HepG2 (cell line): Measurements from ENCODE around the gene SLC26A3. TPM values are rescaled to one million over a fixed set of nuclear protein-coding genes. Genes with fewer than 3 reads are reported as not detected.

Experiments used
- ATAC-seq: fragments of 200-7000 bp; cut with Tn5 transposase; 3 replicates; pipeline ENCODE4 v1.9.1; 2020; ENCODE audit warnings: mild to moderate bottlenecking, moderate library complexity
- Bru-seq: library from RNA; stranded (reverse); fragments of 400-500 nt; gene quantifications from one replicate; lab custom pipeline; 2021; lab: Mats Ljungman, UMichigan
- BruChase-seq, 2 experiments: library from RNA; stranded (reverse); fragments of 400-500 nt; gene quantifications; one replicate each; lab custom pipeline; 2021; lab: Mats Ljungman, UMichigan
- BruUV-seq: library from RNA; stranded (reverse); fragments of 400-500 nt; replicated peaks from 2 replicates; lab custom pipeline; 2021; lab: Mats Ljungman, UMichigan
- CTCF ChIA-PET: fragments of 300-600 bp; formaldehyde crosslinking; extraction: SDS; loops from one replicate; lab custom pipeline; 2021; ENCODE audit warnings: low total read pairs, inconsistent platforms, low intra/inter-chr PET ratio; lab: Yijun Ruan, JAX
- POLR2A ChIA-PET: fragments of 350-600 bp; sonication (Branson Sonifier 250); formaldehyde crosslinking; loops from one replicate; lab custom pipeline; 2020; ENCODE audit warnings: antibody characterized with exemption, inconsistent platforms; lab: Yijun Ruan, JAX
- DNase-seq: peaks from one replicate; pipeline ENCODE4 v3.0.0-alpha.2; 2015; ENCODE audit warnings: low spot score
- FAIRE-seq: peaks from 3 replicates; lab custom pipeline; 2011; peaks lifted over from hg19 to GRCh38; lab: Jason Lieb, UNC
- H2AFZ ChIP-seq: one replicate; pipeline ENCODE4 v1.6.1; 2011; ENCODE audit warnings: low read length, inconsistent platforms
- H3K27ac ChIP-seq: fragments of 300-600 bp; 3 replicates; pipeline ENCODE4 v1.8.0; 2011; ENCODE audit warnings: mixed run types, mild to moderate bottlenecking, mixed read lengths, low read length, inconsistent platforms; ENCODE audit not compliant: insufficient read depth; ENCODE audit errors: extremely low read length
- H3K27me3 ChIP-seq, 2 experiments: fragments of 200-600 bp in 1 of 2; 2 replicates in 1 of 2; 3 replicates in 1 of 2; pipeline versions ENCODE4 v1.6.0 to v1.8.0; 2011; ENCODE audit warnings: low read length in 2 of 2, mild to moderate bottlenecking in 2 of 2, moderate library complexity in 2 of 2, inconsistent platforms in 1 of 2; ENCODE audit not compliant: insufficient read depth in 2 of 2, control insufficient read depth in 1 of 2
- H3K36me3 ChIP-seq, 2 experiments: fragments of 200-600 bp in 1 of 2; replicated peaks in 1 of 2; 2 replicates in 1 of 2; 3 replicates in 1 of 2; pipeline versions ENCODE4 v1.5.1 to v1.8.0; 2011; ENCODE audit warnings: low read length in 2 of 2, inconsistent platforms in 1 of 2; ENCODE audit not compliant: insufficient read depth in 2 of 2, control insufficient read depth in 1 of 2
- H3K4me1 ChIP-seq: 2 replicates; pipeline ENCODE4 v1.5.1; 2012; ENCODE audit warnings: low read length, inconsistent platforms; ENCODE audit not compliant: insufficient read depth
- H3K4me2 ChIP-seq: 2 replicates; pipeline ENCODE4 v1.6.0; 2011; ENCODE audit warnings: low read depth, low read length, inconsistent platforms
- H3K4me3 ChIP-seq, 3 experiments: fragments of 200-600 bp in 1 of 3; sonication (generic), shearing (Covaris generic) in 1 of 3; replicated peaks in 1 of 3; 2 replicates each; pipeline ENCODE4 v1.5.1; 2011 to 2016; ENCODE audit warnings: low read length in 3 of 3, inconsistent platforms in 2 of 3, low read depth in 2 of 3, mild to moderate bottlenecking in 2 of 3, control low read depth in 1 of 3, mixed read lengths in 1 of 3; ENCODE audit not compliant: insufficient read depth in 1 of 3
- H3K79me2 ChIP-seq: one replicate; pipeline ENCODE4 v1.6.1; 2011; ENCODE audit warnings: low read length, inconsistent platforms; ENCODE audit not compliant: insufficient read depth
- H3K9ac ChIP-seq: 2 replicates; pipeline ENCODE4 v1.6.0; 2011; ENCODE audit warnings: mild to moderate bottlenecking, low read depth, low read length, inconsistent platforms; ENCODE audit not compliant: insufficient read depth
- H3K9me3 ChIP-seq: 2 replicates; pipeline ENCODE4 v1.5.1; 2012; ENCODE audit warnings: mild to moderate bottlenecking, low read length
- H4K20me1 ChIP-seq: 2 replicates; pipeline ENCODE4 v1.6.0; 2011; ENCODE audit warnings: inconsistent platforms, mild to moderate bottlenecking, low read length, moderate library complexity; ENCODE audit not compliant: insufficient read depth
- SIX1 ChIP-seq: sonication (generic); formaldehyde crosslinking; IDR thresholded peaks from 2 replicates; pipeline ENCODE4 v1.4.0; 2020; ENCODE audit warnings: missing genetic modification reagents, borderline replicate concordance
- ZSCAN5A ChIP-seq: sonication (generic); formaldehyde crosslinking; IDR thresholded peaks from 2 replicates; pipeline ENCODE4 v1.8.0; 2022; ENCODE audit warnings: mild to moderate bottlenecking, missing genetic modification reagents, borderline replicate concordance
- WGBS: methylation state at CpG from one replicate; pipeline ENCODE4 v1.1.6; 2017; ENCODE audit warnings: low lambda C conversion rate; 5-methylcytosine and 5-hydroxymethylcytosine counted together
- in situ Hi-C: cut with HindIII; loops from 2 replicates; pipeline ENCODE4 v1.10.0; 2017; ENCODE audit warnings: low pct_unique_long_range_greater_than_20kb; ENCODE audit not compliant: extremely low pct_ligation_motif_present
- intact Hi-C: fragments of 100-400 bp; cut with micrococcal nuclease; formaldehyde crosslinking; loops from one replicate; pipeline ENCODE4 v1.10.0; 2022; ENCODE audit not compliant: unreplicated experiment
- long read RNA-seq, 2 experiments: library from RNA in 1 of 2; library from polyadenylated mRNA in 1 of 2; stranded (forward) in 1 of 2; unstranded in 1 of 2; transcript quantifications; one replicate each; pipeline ENCODE4 v2.0.0, GENCODE V29; 2019 to 2022
- polyA minus RNA-seq, 3 experiments: library from RNA; depleted of rRNA, polyadenylated mRNA; stranded (reverse); fragments of >200 nt; gene quantifications; 2 replicates each; pipeline ENCODE4 v1.2.3, GENCODE V29; 2011; ENCODE audit warnings: low replicate concordance in 1 of 3
- polyA plus RNA-seq, 8 experiments: library from polyadenylated mRNA; depleted of rRNA in 3 of 8; stranded (reverse) in 7 of 8; unstranded in 1 of 8; fragments of >200 nt; fragmentation: Illumina TruSeq in 4 of 8; extraction: Trizol in 4 of 8; gene quantifications; 2 replicates each; pipeline versions ENCODE4 v1.2.1 to v1.2.3, GENCODE V29; 2011 to 2016; ENCODE audit warnings: low read depth in 4 of 8, missing spikeins in 1 of 8, mixed read lengths in 1 of 8; ENCODE audit not compliant: insufficient read depth in 1 of 8
- total RNA-seq, 5 experiments: library from RNA; depleted of rRNA; stranded (reverse); fragments of >200 nt; fragmentation: Illumina TruSeq; extraction: Trizol; gene quantifications; 2 replicates each; pipeline ENCODE4 v1.2.3, GENCODE V29; 2016; ENCODE audit warnings: low read depth in 1 of 5

The SLC26A3 gene
- total RNA-seq (2016; rRNA removed; fragmentation: Illumina TruSeq; extraction: Trizol) (0.08 and 0.11 TPM in 2 replicates), polyA plus RNA-seq (2011; rRNA removed) (0.30 and 0.71 TPM in 2 replicates), polyA minus RNA-seq (2011; rRNA and poly(A)+ RNA removed; ENCODE audit: low replicate concordance) (0.26 TPM in 1 of 2 replicates, not detected in the other), Bru-seq, nascent RNA (percentile 19 among the genes with signal in this experiment), BruChase-seq, experiment 1, labeled RNA remaining after a 6-hour chase (percentile 26 among the genes with signal in this experiment), BruChase-seq, experiment 2, labeled RNA remaining after a 2-hour chase (percentile 15 among the genes with signal in this experiment)
- not detected in 2 replicates for total RNA-seq (2016; cell fraction: cytosol; rRNA removed; fragmentation: Illumina TruSeq; extraction: Trizol; ENCODE audit: low read depth)
- total RNA-seq (2016; cell fraction: insoluble cytoplasmic fraction; rRNA removed; fragmentation: Illumina TruSeq; extraction: Trizol): 0.06 and 0.11 TPM in 2 replicates
- 0.06 TPM in 1 of 2 replicates, not detected in the other for total RNA-seq (2016; cell fraction: membrane; rRNA removed; fragmentation: Illumina TruSeq; extraction: Trizol)
- 0.84 TPM in 1 of 2 replicates, not detected in the other for total RNA-seq (2016; cell fraction: nucleus; rRNA removed; fragmentation: Illumina TruSeq; extraction: Trizol)
- 0.20 and 0.68 TPM in 2 replicates for polyA plus RNA-seq (2011; cell fraction: cytosol; rRNA removed)
- polyA plus RNA-seq (2011; cell fraction: nucleus; rRNA removed): 0.10 and 0.17 TPM in 2 replicates
- 3.2 and 10.9 TPM in 2 replicates for polyA plus RNA-seq (2012)
- polyA plus RNA-seq (2016; cell fraction: cytosol; fragmentation: Illumina TruSeq; extraction: Trizol; ENCODE audit: low read depth): not detected in 2 replicates
- not detected in 2 replicates for polyA plus RNA-seq (2016; cell fraction: insoluble cytoplasmic fraction; fragmentation: Illumina TruSeq; extraction: Trizol; ENCODE audit: low read depth)
- not detected in 2 replicates for polyA plus RNA-seq (2016; cell fraction: membrane; fragmentation: Illumina TruSeq; extraction: Trizol; ENCODE audit: low read depth)
- polyA plus RNA-seq (2016; cell fraction: nucleus; fragmentation: Illumina TruSeq; extraction: Trizol; ENCODE audit: insufficient read depth, low read depth): 0.15 TPM in 1 of 2 replicates, not detected in the other
- 0.30 TPM in 1 of 2 replicates, not detected in the other for polyA minus RNA-seq (2011; cell fraction: cytosol; rRNA and poly(A)+ RNA removed)
- polyA minus RNA-seq (2011; cell fraction: nucleus; rRNA and poly(A)+ RNA removed): 0.26 and 0.62 TPM in 2 replicates
- long read RNA-seq, experiment 1, partial matches to known transcripts: 1 of 1 reads
- long read RNA-seq, experiment 1, other reads (novel, unspliced or antisense): 0 of 1 reads
- long read RNA-seq, experiment 2, partial matches to known transcripts: 1 of 1 reads
- long read RNA-seq, experiment 2, other reads (novel, unspliced or antisense): 0 of 1 reads

GRCh38 chr7:107803009-107803610 is at the start of gene SLC26A3:
Gene SLC26A3 (minus strand): TSS chr7:107803223. CDS start chr7:107794509, 8,714 bp downstream.
- no peaks in the 10 kb centered on the region for H3K79me2 ChIP-seq
- no peak for ATAC-seq
- no peak for TF ChIP-seq ZSCAN5A (CRISPR knock-in tag)
- no peak for TF ChIP-seq SIX1 (CRISPR knock-in tag)
- H3K4me3 ChIP-seq: no peak within 1 kb of the TSS
- H3K27me3 ChIP-seq: no peaks in the 10 kb centered on the region; a peak in 1 of 5 replicates
- no peak for FAIRE-seq
- peaks cover 26% of the 10 kb centered on the region for H3K4me1 ChIP-seq
- DNase-seq: no peak
- POLR2A ChIA-PET: no interaction called here
- H3K9me3 ChIP-seq: no peaks in the 10 kb centered on the region
- in situ Hi-C loops (no loop called here), intact Hi-C loops (no loop called here)
- no peak within 1 kb of the TSS for H3K4me2 ChIP-seq
- no peak within 1 kb of the TSS for H3K27ac ChIP-seq
- no peak within 1 kb of the TSS for H2AFZ ChIP-seq
- CTCF ChIA-PET: no interaction called here
- H3K9ac ChIP-seq: no peak within 1 kb of the TSS
- H4K20me1 ChIP-seq: no peaks in the 10 kb centered on the region
- H3K36me3 ChIP-seq: no peaks in the 10 kb centered on the region
- WGBS: 16% methylated on average over 2 of the region's 2 CpGs
- BruUV-seq: no TSS peak
